ENCODE results near the gene BUB1.

- TF ChIP-seq POLR2AphosphoS5 (IDR thresholded peaks at IDR 0.05) = no peak
- no peak for TF ChIP-seq CTCF (IDR thresholded peaks at IDR 0.05)
- no peak for TF ChIP-seq POLR2A (IDR thresholded peaks at IDR 0.05)
Observed at GRCh38 chr2:110717734-110718133, 39.9 kb upstream of the BUB1 start.
